ENCODE data around the gene PSMA4. TPM values are rescaled to one million over a fixed set of nuclear protein-coding genes. Genes with fewer than 3 reads are reported as not detected.

Gene PSMA4
- total and polyA plus RNA-seq, 2 experiments from 2014 or later: 322 to 552 TPM

- no peaks in the 10 kb centered on the region for H3K9me2 ChIP-seq (ENCODE audit: insufficient read depth)
- H3F3A ChIP-seq (replicated peaks; ENCODE audit: low read depth): no peaks in the 10 kb centered on the region
- peaks cover 48% of the 10 kb centered on the region; the same call in 1 of the 2 replicates for H3K36me3 ChIP-seq (ENCODE audit: insufficient read depth)
- Mint-ChIP-seq H3K9me3 (no peaks in the 10 kb centered on the region), H3K4me1 (no peaks in the 10 kb centered on the region), H3K36me3 (ENCODE audit: low read depth) (peaks cover 72% of the 10 kb centered on the region), H3K4me3 (no peak overlapping the region), H3K27me3 (ENCODE audit: insufficient read depth, low read depth, poor library complexity) (no peaks in the 10 kb centered on the region), H3K27ac (no peak overlapping the region)
- no peaks in the 10 kb centered on the region for H3K4me1 ChIP-seq (ENCODE audit: insufficient read depth)
- no peak overlapping the region for H3K27ac ChIP-seq (ENCODE audit: low read depth)
- TF ChIP-seq ZNF114 (CRISPR knock-in tag; IDR thresholded peaks at IDR 0.05) (no peak), POLR2AphosphoS5 (IDR thresholded peaks at IDR 0.05; ENCODE audit: low read depth) (no peak), CTCF (conservative IDR thresholded peaks at IDR 0.05; ENCODE audit: low read depth in 2 of 2) (no peak), REST (IDR thresholded peaks at IDR 0.05; ENCODE audit: unreplicated experiment) (no peak), EZH2 (IDR thresholded peaks at IDR 0.05; ENCODE audit: low read depth, unreplicated experiment) (no peak), ZNF331 (CRISPR knock-in tag; IDR thresholded peaks at IDR 0.05; ENCODE audit: low read depth) (no peak), STAT1 (IDR thresholded peaks at IDR 0.05; ENCODE audit: unreplicated experiment) (no peak), ZNF462 (CRISPR knock-in tag; IDR thresholded peaks at IDR 0.05) (no peak), NANOG (IDR thresholded peaks at IDR 0.05; ENCODE audit: borderline replicate concordance) (no peak), JUNB (IDR thresholded peaks at IDR 0.05; ENCODE audit: unreplicated experiment) (no peak), EZH2phosphoT487 (IDR thresholded peaks at IDR 0.05; ENCODE audit: unreplicated experiment) (no peak), CREB1 (CRISPR knock-in tag; IDR thresholded peaks at IDR 0.05; ENCODE audit: low read depth) (no peak), ETS1 (IDR thresholded peaks at IDR 0.05) (no peak)
- H3K4me2 ChIP-seq: no peak overlapping the region
- H2AFZ ChIP-seq: no peak overlapping the region
- H3K79me2 ChIP-seq (replicated peaks; ENCODE audit: insufficient read depth): no peaks in the 10 kb centered on the region
- peaks cover 4% of the 10 kb centered on the region; the same call in 1 of the 2 replicates for H4K20me1 ChIP-seq (replicated peaks; ENCODE audit: insufficient read depth)
- ATAC-seq: no peak
- H3K27me3 ChIP-seq (ENCODE audit: insufficient read depth): no peaks in the 10 kb centered on the region
- H3K4me3 ChIP-seq: no peak overlapping the region
- no peak for DNase-seq (ENCODE audit: low spot score)
Observed at GRCh38 chr15:78492872-78493271, 47.4 kb upstream of the PSMA4 start.
